Spleen (tissue), 7 donors: ENCODE measurements around the gene NPB.
A peak's percentile ranks its signal among the peaks of the same experiment; 100 is the strongest.

Source experiments
- POLR2A ChIP-seq, 3 donors: fragments of 450-650 bp; IDR thresholded peaks; one replicate each; pipeline ENCODE4 v1.5.1; 2017; ENCODE audit warnings: antibody characterized with exemption in 3 of 3, mild to moderate bottlenecking in 1 of 3
- POLR2AphosphoS5 ChIP-seq, 3 donors: sonication (generic); formaldehyde crosslinking; IDR thresholded peaks; one replicate each; pipeline ENCODE4 v1.5.1; 2017; ENCODE audit warnings: antibody characterized with exemption in 3 of 3
- TF ChIP-seq, protein P1 (sequence below), 11 experiments: fragments of 200-600 bp in 7 of 11; fragments of 450-650 bp in 4 of 11; sonication (generic) in 4 of 11; IDR thresholded peaks in 8 of 11; conservative IDR thresholded peaks in 3 of 11; 1 replicate in 7 of 11; 2 replicates in 4 of 11; pipeline versions ENCODE4 v1.4.0 to v1.8.0; 2016 to 2021; ENCODE audit warnings: antibody characterized with exemption in 11 of 11, inconsistent platforms in 4 of 11, mild to moderate bottlenecking in 1 of 11
- donor health status: DM: no; HTN: no; CAD: no; lungs with moderate emphysema.
- donor health status: DM: no; HTN: no; CAD: no.
- donor health status: DM: no; HTN: no; CAD: no.

DNA sequence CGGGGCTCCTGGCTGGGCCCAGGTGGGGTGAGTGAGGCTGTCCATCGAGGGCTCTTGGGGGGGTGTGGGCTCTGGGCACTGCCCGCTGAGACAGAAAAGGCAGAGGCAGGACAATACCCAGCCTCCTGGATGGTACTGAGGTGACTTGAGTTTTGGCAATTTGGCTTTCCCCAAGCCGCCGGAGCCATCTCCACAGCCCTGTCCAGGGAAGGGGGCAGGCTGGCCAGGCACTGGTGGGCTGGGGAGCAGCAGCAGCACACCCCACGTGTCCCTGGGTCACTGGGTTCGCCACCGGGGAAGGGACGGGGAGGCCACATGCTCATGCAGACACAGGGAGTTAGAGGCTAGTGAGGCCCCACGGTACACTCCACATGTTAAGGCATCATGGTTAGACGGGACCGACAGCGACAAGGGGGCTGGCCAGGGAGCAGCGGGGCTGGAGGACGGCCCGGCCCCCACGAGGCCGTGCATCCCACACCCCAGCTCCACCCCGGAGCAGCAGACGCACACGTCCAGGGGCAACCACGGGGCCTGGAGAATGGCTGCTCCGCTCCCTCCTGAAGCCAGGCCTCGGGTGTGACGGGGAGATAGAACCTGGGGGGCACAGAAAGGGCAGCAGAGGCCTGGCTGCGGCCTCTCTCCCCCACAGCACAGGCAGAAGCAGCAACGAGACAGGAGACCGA is 33.9 kb upstream of the NPB start:
- TF ChIP-seq, protein P1, sequence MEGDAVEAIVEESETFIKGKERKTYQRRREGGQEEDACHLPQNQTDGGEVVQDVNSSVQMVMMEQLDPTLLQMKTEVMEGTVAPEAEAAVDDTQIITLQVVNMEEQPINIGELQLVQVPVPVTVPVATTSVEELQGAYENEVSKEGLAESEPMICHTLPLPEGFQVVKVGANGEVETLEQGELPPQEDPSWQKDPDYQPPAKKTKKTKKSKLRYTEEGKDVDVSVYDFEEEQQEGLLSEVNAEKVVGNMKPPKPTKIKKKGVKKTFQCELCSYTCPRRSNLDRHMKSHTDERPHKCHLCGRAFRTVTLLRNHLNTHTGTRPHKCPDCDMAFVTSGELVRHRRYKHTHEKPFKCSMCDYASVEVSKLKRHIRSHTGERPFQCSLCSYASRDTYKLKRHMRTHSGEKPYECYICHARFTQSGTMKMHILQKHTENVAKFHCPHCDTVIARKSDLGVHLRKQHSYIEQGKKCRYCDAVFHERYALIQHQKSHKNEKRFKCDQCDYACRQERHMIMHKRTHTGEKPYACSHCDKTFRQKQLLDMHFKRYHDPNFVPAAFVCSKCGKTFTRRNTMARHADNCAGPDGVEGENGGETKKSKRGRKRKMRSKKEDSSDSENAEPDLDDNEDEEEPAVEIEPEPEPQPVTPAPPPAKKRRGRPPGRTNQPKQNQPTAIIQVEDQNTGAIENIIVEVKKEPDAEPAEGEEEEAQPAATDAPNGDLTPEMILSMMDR (IDR thresholded peaks at IDR 0.05 in 8 of 11, conservative IDR thresholded peaks at IDR 0.05 in 3 of 11) = no peak
- TF ChIP-seq POLR2AphosphoS5 (IDR thresholded peaks at IDR 0.05) = peak; percentile 42 to 81 (median 63)
- TF ChIP-seq POLR2A (IDR thresholded peaks at IDR 0.05) = no peak
